GM12892 (cell line): ENCODE measurements around the gene MRPL42.

Experiments used
- DNase-seq: peaks from one replicate; pipeline ENCODE4 v3.0.0; 2011; ENCODE audit not compliant: insufficient read length
- FAIRE-seq: peaks from 2 replicates; lab custom pipeline; 2011; peaks lifted over from hg19 to GRCh38; lab: Jason Lieb, UNC
- POLR2A ChIP-seq: IDR thresholded peaks from 2 replicates; pipeline ENCODE4 v1.6.1; 2011; ENCODE audit warnings: low read depth, low read length, control low read depth
- POLR2AphosphoS5 ChIP-seq: IDR thresholded peaks from 2 replicates; pipeline ENCODE4 v1.6.1; 2011; ENCODE audit warnings: low read depth, low read length, control low read depth
- TAF1 ChIP-seq: IDR thresholded peaks from 2 replicates; pipeline ENCODE4 v1.6.1; 2011; ENCODE audit warnings: low read depth, mild to moderate bottlenecking, control low read depth, low read length, borderline replicate concordance

MRPL42 gene

GRCh38 chr12:93434256-93434865 is 33.0 kb upstream of the MRPL42 start:
- FAIRE-seq (peak; percentile 21), DNase-seq (no peak)
- TF ChIP-seq TAF1: no peak
- no peak for TF ChIP-seq POLR2AphosphoS5
- no peak for TF ChIP-seq POLR2A

- DNase-seq (no peak), FAIRE-seq (peak; percentile 48)
- no peak for TF ChIP-seq TAF1
- no peak for TF ChIP-seq POLR2A
- no peak for TF ChIP-seq POLR2AphosphoS5
These were observed 28.9 kb upstream of the MRPL42 start for GRCh38 chr12:93438266-93439050.

GRCh38 chr12:93440043-93440835 is 27.1 kb upstream of the MRPL42 start:
- DNase-seq (no peak), FAIRE-seq (peak; percentile 9)
- TF ChIP-seq POLR2AphosphoS5 (no peak), TAF1 (no peak), POLR2A (no peak)

GRCh38 chr12:93441081-93441616 is 26.2 kb upstream of the MRPL42 start:
- TF ChIP-seq POLR2AphosphoS5: no peak
- no peak for TF ChIP-seq TAF1
- TF ChIP-seq POLR2A: no peak
- FAIRE-seq (no peak), DNase-seq (no peak)

GRCh38 chr12:93441617-93442410 is 25.5 kb upstream of the MRPL42 start, which contains the start of gene UBE2N:
UBE2N (minus strand) TSS chr12:93441947; CDS start chr12:93441884, 63 bp downstream.
- peak; percentile 95 for FAIRE-seq
- peak; percentile 89 for TF ChIP-seq POLR2A
- TF ChIP-seq TAF1: peak; percentile 67; the same call in 1 of the 2 replicates
- peak; percentile 73 for TF ChIP-seq POLR2AphosphoS5
- peak; percentile 78 for DNase-seq

- TF ChIP-seq TAF1 (no peak), POLR2AphosphoS5 (peak; percentile 13; the same call in 1 of the 2 replicates)
- no peak for DNase-seq
- FAIRE-seq: no peak
These were observed 24.6 kb upstream of the MRPL42 start for GRCh38 chr12:93442411-93443340.

GRCh38 chr12:93443576-93443975 is 23.7 kb upstream of the MRPL42 start:
- no peak for TF ChIP-seq TAF1
- no peak for TF ChIP-seq POLR2AphosphoS5
- no peak for TF ChIP-seq POLR2A
- FAIRE-seq (no peak), DNase-seq (no peak)

GRCh38 chr12:93447555-93448290 is 19.6 kb upstream of the MRPL42 start:
- DNase-seq (no peak), FAIRE-seq (no peak)
- TF ChIP-seq POLR2AphosphoS5 (no peak), TAF1 (no peak), POLR2A (no peak)

GRCh38 chr12:93448796-93449195 is 18.5 kb upstream of the MRPL42 start:
- no peak for FAIRE-seq
- no peak for DNase-seq
- no peak for TF ChIP-seq POLR2AphosphoS5
- no peak for TF ChIP-seq POLR2A
- no peak for TF ChIP-seq TAF1
